HepG2 (cell line): ENCODE data around the gene LBX2. TPM values are rescaled to one million over a fixed set of nuclear protein-coding genes. Genes with fewer than 3 reads are reported as not detected.
A peak's percentile ranks its signal among the peaks of the same experiment; 100 is the strongest.

ENCODE experiments used
- AGO1 ChIP-seq: fragments of 200-400 bp; formaldehyde crosslinking; IDR thresholded peaks from 2 replicates; pipeline ENCODE4 v1.6.1; 2017; ENCODE audit warnings: mild to moderate bottlenecking, low read depth, low read length, moderate library complexity; ENCODE audit not compliant: poor library complexity, severe bottlenecking
- HNRNPK ChIP-seq: fragments of 200-400 bp; formaldehyde crosslinking; IDR thresholded peaks from 2 replicates; pipeline ENCODE4 v1.6.1; 2018; ENCODE audit warnings: low read length, low read depth, moderate library complexity, mild to moderate bottlenecking; ENCODE audit not compliant: poor library complexity, severe bottlenecking
- KLF13 ChIP-seq: sonication (generic); formaldehyde crosslinking; IDR thresholded peaks from 2 replicates; pipeline ENCODE4 v1.4.0; 2020; ENCODE audit warnings: mild to moderate bottlenecking, missing genetic modification reagents
- KLF9 ChIP-seq: IDR thresholded peaks from 2 replicates; pipeline ENCODE4 v1.6.1; 2016; ENCODE audit warnings: low read depth
- MED13 ChIP-seq: sonication (generic); formaldehyde crosslinking; IDR thresholded peaks from 2 replicates; pipeline ENCODE4 v1.5.0; 2020; ENCODE audit warnings: missing genetic modification reagents
- NR2F6 ChIP-seq, 2 experiments: IDR thresholded peaks; 2 replicates each; pipeline ENCODE4 v1.6.1; 2016; ENCODE audit warnings: antibody characterized with exemption in 1 of 2, mild to moderate bottlenecking in 1 of 2
- PAF1 ChIP-seq: IDR thresholded peaks from 2 replicates; pipeline ENCODE4 v1.6.1; 2016; ENCODE audit warnings: missing genetic modification reagents, missing compliant biosample characterization
- POLR2A ChIP-seq, 2 experiments: IDR thresholded peaks; 2 replicates each; pipeline ENCODE4 v1.6.1; 2011; ENCODE audit warnings: low read depth in 2 of 2, low read length in 2 of 2, mild to moderate bottlenecking in 1 of 2, moderate library complexity in 1 of 2; ENCODE audit not compliant: insufficient read depth in 1 of 2
- RFXAP ChIP-seq: sonication (generic); formaldehyde crosslinking; IDR thresholded peaks from 2 replicates; pipeline ENCODE4 v1.4.0; 2020; ENCODE audit warnings: missing genetic modification reagents, borderline replicate concordance
- SAFB2 ChIP-seq: sonication (generic); formaldehyde crosslinking; IDR thresholded peaks from 2 replicates; pipeline ENCODE4 v1.5.1; 2020; ENCODE audit warnings: missing genetic modification reagents, low read depth, mild to moderate bottlenecking, borderline replicate concordance
- TBX3 ChIP-seq: fragments of 450-650 bp; IDR thresholded peaks from 2 replicates; pipeline ENCODE4 v1.6.1; 2017; ENCODE audit warnings: antibody characterized with exemption, mild to moderate bottlenecking, inconsistent platforms, borderline replicate concordance
- YEATS4 ChIP-seq: sonication (generic); formaldehyde crosslinking; IDR thresholded peaks from 2 replicates; pipeline ENCODE4 v1.4.0; 2020; ENCODE audit warnings: missing genetic modification reagents, borderline replicate concordance
- ZNF772 ChIP-seq: sonication (generic); formaldehyde crosslinking; IDR thresholded peaks from 2 replicates; pipeline ENCODE4 v1.5.0; 2020; ENCODE audit warnings: mild to moderate bottlenecking, missing genetic modification reagents
- polyA plus RNA-seq, 8 experiments: library from polyadenylated mRNA; depleted of rRNA in 3 of 8; stranded (reverse) in 7 of 8; unstranded in 1 of 8; fragments of >200 nt; fragmentation: Illumina TruSeq in 4 of 8; extraction: Trizol in 4 of 8; gene quantifications; 2 replicates each; pipeline versions ENCODE4 v1.2.1 to v1.2.3, GENCODE V29; 2011 to 2016; ENCODE audit warnings: low read depth in 4 of 8, missing spikeins in 1 of 8, mixed read lengths in 1 of 8; ENCODE audit not compliant: insufficient read depth in 1 of 8
- total RNA-seq, 5 experiments: library from RNA; depleted of rRNA; stranded (reverse); fragments of >200 nt; fragmentation: Illumina TruSeq; extraction: Trizol; gene quantifications; 2 replicates each; pipeline ENCODE4 v1.2.3, GENCODE V29; 2016; ENCODE audit warnings: low read depth in 1 of 5
- TF ChIP-seq, protein P1 (sequence below), 2 experiments: sonication (generic) in 1 of 2; formaldehyde crosslinking in 1 of 2; IDR thresholded peaks; 2 replicates each; pipeline versions ENCODE4 v1.6.1 to v1.9.0; 2014 to 2022; ENCODE audit warnings: antibody characterized with exemption in 1 of 2, borderline replicate concordance in 1 of 2, inconsistent platforms in 1 of 2, low read depth in 1 of 2, missing genetic modification reagents in 1 of 2
- TF ChIP-seq, protein P2 (sequence below): IDR thresholded peaks from 2 replicates; pipeline ENCODE4 v1.6.1; 2012; ENCODE audit warnings: inconsistent platforms
- TF ChIP-seq, protein P3 (sequence below): IDR thresholded peaks from 2 replicates; pipeline ENCODE4 v1.6.1; 2016; ENCODE audit warnings: low read depth, borderline replicate concordance
- TF ChIP-seq, protein P4 (sequence below): sonication (generic); formaldehyde crosslinking; IDR thresholded peaks from 2 replicates; pipeline ENCODE4 v1.4.0; 2020; ENCODE audit warnings: mild to moderate bottlenecking, missing genetic modification reagents
- TF ChIP-seq, protein P5 (sequence below): sonication (generic); formaldehyde crosslinking; IDR thresholded peaks from 2 replicates; pipeline ENCODE4 v1.5.0; 2020; ENCODE audit warnings: missing genetic modification reagents, mild to moderate bottlenecking, borderline replicate concordance
- TF ChIP-seq, protein P6 (sequence below): IDR thresholded peaks from 2 replicates; pipeline ENCODE4 v1.6.1; 2018; ENCODE audit warnings: missing genetic modification reagents, mild to moderate bottlenecking, missing compliant biosample characterization

Gene LBX2
- total and polyA plus RNA-seq, 2 of the 13 experiments (the other 11 are each of a cell fraction or from before 2014, with no cell fraction given), result 6.4 to 8.1 TPM

DNA sequence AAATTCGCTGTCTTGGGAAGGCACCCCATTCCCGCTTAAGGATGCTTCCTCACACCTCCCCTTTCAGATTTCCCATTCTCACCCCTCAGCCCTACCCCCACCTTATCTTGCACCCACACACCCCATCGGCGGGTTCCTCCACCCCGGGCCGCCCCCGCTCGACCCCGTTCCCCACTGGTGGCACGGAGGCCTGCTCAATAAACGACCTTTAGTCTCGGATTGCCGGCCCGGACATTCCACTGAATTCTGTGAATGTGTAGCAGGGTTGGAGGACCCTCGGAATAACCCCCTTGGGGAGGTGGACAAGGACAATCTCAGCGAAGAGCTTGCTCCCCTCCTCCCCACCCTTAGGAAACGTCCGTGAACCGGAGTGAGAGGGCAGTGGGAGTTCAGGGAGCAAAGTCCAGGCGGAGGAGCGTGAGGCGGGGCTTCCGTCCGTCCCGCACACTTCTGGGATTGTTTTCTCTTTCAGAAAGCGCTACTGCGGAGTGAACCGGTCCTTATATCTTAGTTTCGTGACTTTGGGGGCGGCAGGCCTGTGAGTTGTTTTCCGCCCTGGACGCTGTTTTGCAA, 2.8 kb upstream of the LBX2 start (continued):
- TF ChIP-seq, protein P1, sequence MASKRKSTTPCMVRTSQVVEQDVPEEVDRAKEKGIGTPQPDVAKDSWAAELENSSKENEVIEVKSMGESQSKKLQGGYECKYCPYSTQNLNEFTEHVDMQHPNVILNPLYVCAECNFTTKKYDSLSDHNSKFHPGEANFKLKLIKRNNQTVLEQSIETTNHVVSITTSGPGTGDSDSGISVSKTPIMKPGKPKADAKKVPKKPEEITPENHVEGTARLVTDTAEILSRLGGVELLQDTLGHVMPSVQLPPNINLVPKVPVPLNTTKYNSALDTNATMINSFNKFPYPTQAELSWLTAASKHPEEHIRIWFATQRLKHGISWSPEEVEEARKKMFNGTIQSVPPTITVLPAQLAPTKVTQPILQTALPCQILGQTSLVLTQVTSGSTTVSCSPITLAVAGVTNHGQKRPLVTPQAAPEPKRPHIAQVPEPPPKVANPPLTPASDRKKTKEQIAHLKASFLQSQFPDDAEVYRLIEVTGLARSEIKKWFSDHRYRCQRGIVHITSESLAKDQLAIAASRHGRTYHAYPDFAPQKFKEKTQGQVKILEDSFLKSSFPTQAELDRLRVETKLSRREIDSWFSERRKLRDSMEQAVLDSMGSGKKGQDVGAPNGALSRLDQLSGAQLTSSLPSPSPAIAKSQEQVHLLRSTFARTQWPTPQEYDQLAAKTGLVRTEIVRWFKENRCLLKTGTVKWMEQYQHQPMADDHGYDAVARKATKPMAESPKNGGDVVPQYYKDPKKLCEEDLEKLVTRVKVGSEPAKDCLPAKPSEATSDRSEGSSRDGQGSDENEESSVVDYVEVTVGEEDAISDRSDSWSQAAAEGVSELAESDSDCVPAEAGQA (IDR thresholded peaks at IDR 0.05; ENCODE audit: low read depth), result no peak
- TF ChIP-seq, protein P1 (CRISPR knock-in tag; IDR thresholded peaks at IDR 0.05; ENCODE audit: borderline replicate concordance), result no peak
- TF ChIP-seq AGO1 (peak; percentile 3), RFXAP (CRISPR knock-in tag) (peak; percentile 54; the same call in 1 of the 2 replicates), KLF9 (peak; percentile 47; the same call in 1 of the 2 replicates), YEATS4 (peak; percentile 86; the same call in 1 of the 2 replicates), ZNF772 (peak; percentile 84; the same call in 1 of the 2 replicates), MED13 (CRISPR knock-in tag) (peak; percentile 93; the same call in 1 of the 2 replicates), HNRNPK (peak; percentile 75), NR2F6 (IDR thresholded peaks at IDR 0.05) (peak; percentile 86), NR2F6 (CRISPR knock-in tag; IDR thresholded peaks at IDR 0.05) (peak; percentile 89), SAFB2 (no peak; the same call in 1 of the 2 replicates), KLF13 (CRISPR knock-in tag) (no peak), PAF1 (0 out of 2 replicates have a peak, but pooled peaks have one; percentile 22), POLR2A (IDR thresholded peaks at IDR 0.05; ENCODE audit: insufficient read depth in 1 of 2, low read depth in 2 of 2, low read length in 2 of 2) (peak in 1 of 2 experiments; percentile 75; a peak in 2 of 4 replicates), TBX3 (peak; percentile 39; the same call in 1 of the 2 replicates)
- TF ChIP-seq, protein P2, sequence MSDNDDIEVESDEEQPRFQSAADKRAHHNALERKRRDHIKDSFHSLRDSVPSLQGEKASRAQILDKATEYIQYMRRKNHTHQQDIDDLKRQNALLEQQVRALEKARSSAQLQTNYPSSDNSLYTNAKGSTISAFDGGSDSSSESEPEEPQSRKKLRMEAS, result no peak
- TF ChIP-seq, protein P3, sequence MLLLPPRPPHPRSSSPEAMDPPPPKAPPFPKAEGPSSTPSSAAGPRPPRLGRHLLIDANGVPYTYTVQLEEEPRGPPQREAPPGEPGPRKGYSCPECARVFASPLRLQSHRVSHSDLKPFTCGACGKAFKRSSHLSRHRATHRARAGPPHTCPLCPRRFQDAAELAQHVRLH (CRISPR knock-in tag), result peak; percentile 82; the same call in 1 of the 2 replicates
- TF ChIP-seq, protein P4, sequence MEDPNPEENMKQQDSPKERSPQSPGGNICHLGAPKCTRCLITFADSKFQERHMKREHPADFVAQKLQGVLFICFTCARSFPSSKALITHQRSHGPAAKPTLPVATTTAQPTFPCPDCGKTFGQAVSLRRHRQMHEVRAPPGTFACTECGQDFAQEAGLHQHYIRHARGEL, result no peak
- TF ChIP-seq, protein P5, sequence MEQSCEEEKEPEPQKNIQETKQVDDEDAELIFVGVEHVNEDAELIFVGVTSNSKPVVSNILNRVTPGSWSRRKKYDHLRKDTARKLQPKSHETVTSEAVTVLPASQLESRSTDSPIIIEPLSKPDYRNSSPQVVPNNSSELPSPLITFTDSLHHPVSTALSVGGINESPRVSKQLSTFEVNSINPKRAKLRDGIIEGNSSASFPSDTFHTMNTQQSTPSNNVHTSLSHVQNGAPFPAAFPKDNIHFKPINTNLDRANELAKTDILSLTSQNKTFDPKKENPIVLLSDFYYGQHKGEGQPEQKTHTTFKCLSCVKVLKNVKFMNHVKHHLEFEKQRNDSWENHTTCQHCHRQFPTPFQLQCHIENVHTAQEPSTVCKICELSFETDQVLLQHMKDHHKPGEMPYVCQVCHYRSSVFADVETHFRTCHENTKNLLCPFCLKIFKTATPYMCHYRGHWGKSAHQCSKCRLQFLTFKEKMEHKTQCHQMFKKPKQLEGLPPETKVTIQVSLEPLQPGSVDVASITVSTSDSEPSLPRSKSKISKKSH (CRISPR knock-in tag), result 0 out of 2 replicates have a peak, but pooled peaks have one; percentile 7
- TF ChIP-seq, protein P6, sequence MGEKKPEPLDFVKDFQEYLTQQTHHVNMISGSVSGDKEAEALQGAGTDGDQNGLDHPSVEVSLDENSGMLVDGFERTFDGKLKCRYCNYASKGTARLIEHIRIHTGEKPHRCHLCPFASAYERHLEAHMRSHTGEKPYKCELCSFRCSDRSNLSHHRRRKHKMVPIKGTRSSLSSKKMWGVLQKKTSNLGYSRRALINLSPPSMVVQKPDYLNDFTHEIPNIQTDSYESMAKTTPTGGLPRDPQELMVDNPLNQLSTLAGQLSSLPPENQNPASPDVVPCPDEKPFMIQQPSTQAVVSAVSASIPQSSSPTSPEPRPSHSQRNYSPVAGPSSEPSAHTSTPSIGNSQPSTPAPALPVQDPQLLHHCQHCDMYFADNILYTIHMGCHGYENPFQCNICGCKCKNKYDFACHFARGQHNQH (CRISPR knock-in tag), result peak; percentile 84
